Embryonic facial prominence (tissue), 1 donor: ENCODE results near the gene BCL11B.

ENCODE experiments used
- DNase-seq: peaks from one replicate; pipeline ENCODE4 v3.0.0-alpha.2; 2016; ENCODE audit errors: extremely low spot score

Gene BCL11B

DNA sequence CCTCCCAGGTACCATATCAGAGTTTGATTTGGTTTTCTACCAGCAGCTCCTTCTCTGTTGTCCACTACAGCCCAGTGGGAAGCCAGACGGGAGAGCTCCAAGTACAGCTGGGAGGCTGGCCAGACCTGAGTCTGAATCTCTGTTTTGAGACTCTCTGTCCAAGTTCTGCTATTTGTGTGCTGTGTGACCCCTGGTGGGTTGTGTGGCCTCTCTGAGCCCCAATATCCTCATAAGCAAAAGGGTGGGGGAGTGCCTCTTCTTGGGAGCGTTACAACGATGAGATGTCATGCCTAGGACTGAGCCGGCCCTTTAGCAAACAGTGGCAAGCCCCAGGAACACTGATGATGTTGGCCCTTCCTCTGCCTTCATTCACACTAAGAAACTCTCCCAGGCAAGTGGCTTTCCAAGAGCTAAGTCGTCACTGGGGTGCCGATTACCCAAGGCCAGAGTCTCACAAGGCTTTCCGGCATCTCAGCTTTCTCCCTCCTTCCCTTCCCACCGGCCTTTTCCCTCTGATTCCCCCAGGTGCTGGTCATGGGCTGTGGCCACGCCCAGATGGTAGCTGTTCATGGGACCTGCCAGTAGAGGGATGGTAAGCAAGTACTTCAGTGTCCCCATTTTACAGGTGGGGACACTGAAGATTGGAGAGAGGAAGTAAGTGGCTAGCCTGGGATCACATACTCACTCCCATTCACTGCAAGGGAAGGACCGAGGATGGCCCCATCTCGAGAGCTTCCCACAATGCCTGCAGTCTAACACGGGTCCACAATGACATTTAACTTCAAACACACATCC lies 47.7 kb downstream of the BCL11B start:
- DNase-seq: no peak

GRCh38 chr14:99221445-99221844 lies 50.6 kb downstream of the BCL11B start:
- no peak for DNase-seq

DNA sequence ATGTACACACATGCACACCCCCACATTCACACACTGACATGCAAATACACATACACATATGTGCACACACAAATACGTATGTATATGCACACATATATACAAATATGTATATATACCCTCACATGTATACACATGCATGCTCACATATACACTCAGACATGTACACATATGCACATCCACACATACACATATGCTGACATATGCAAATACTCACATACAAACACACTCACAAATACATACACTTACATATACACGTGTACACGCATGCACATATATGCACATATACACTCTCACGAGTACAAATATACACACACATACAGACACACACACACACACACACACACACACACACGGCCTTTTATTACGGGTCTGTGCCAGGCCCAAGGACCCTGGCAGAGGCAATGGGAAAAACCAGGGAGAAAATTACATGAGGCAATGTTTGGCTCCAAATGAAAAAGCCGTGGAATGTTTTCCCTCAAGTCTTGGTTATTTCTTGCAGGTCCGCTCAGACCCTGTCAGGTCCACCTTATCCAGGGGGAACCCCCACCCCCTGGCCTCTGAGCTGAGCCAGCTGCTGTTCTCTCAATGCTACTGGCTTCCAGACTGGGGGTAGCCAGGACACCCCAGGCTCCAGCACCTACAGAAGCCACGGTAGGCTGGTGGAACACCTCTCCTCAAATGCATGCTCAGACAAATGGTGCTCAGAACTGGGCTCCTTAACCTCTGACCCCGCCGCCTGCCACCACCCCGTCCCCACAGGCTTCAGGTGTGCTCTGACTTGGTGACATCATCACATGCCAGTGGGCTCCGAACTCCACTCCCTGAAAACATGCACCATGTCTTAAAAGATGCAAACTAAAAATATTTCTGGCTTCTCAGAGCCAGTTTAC lies 54.7 kb downstream of the BCL11B start:
- DNase-seq: no peak

- DNase-seq: no peak
These were observed 55.8 kb downstream of the BCL11B start for GRCh38 chr14:99216191-99216590.

DNA sequence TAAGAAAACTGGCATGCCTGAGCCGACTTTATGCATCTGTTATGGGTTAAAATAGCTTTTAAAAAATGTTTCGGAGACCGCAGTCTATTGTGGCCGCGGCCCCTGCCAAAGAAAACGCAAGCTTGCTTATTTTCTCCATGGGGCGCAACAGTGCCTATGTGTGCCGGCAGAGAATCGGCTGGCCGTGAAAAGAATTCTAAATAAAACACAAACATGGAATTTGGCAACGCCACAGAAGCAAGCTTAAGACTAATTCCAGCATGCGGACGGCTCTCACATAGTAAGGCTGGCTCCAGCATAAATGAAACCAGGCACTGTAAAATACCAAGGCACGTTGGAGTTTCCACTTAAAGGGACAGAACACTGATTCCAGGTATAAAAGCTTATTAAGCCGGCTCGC lies 56.7 kb downstream of the BCL11B start:
- peak; percentile 91 for DNase-seq

DNA sequence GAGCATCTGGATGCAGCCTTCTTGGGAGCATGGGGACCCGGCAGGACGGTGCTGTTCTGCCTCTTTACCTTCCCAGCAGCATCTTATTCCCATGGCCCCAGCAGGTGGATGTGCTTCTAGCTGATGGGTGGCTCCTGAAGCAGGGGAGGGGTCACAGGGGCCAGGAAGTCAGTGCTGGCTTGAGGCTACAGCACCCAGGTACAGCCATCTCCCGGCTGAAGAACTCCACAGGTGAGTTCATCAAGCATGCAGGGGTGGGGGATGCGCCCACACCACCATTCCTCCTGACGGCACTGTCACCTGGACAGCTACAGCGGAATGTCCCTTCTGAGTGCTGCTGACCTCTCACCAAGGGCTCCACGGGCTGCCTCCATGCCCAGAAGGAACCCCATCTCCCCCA lies 57.3 kb downstream of the BCL11B start:
- DNase-seq: no peak

DNA sequence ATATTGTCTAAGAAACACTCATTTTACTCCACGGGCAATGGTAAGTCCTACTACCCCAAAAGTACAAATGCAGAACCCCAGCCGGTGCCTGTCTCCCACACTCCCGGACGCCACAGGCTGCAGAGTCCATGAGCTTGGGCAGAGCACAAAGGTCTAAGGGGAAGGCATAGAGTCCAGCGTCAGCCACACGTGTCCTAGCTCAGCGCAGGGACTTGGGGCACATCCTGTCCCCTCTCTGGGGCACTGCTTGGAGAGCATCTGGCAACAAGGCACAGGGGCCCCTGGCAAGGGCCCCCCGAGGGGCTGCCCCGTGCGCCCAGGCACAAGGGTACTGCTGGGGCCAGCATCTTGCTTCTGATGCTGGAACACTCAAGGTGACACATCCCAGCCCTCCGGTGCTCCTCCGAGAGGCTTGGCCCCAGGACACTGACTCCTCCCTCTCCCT lies 58.4 kb downstream of the BCL11B start:
- DNase-seq: no peak

DNA sequence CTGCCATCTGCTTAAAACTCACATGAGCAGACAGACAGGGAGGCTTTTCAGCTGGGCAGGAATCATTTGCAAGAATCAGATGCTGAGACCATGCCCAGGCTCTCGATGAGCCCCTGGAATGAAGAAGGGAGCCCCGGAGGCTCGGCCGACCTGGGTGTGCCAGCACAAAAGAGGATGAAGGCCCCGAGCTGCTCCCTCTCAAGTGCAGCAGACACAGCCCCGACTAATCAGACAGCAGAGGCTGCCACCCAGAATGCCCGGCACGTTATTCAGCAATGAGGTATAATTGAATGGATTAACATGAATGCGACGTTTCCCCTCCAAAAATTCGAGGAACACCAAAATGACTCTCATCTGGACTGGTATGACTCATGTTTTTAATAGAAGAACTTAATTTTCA lies 58.9 kb downstream of the BCL11B start:
- DNase-seq: no peak

DNA sequence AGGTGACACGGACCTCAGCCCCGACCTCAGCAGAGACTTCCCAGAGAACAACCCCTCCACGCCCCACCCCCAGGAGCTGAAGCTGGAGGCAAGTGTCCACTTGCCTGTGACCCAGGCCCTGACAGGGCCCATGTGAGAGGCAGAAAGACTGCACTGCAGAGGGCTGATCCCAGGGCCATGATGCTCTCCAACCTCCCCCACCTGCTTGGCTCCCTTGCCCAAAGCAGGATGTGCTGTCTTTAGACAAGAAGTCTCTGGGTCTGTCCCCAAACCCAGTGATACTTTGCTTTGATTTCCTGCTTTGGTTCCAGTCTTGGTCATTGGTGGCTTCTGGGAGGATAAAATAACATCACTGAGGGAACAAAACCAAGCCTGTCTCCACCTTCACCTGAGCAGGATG lies 59.4 kb downstream of the BCL11B start:
- DNase-seq: no peak

DNA sequence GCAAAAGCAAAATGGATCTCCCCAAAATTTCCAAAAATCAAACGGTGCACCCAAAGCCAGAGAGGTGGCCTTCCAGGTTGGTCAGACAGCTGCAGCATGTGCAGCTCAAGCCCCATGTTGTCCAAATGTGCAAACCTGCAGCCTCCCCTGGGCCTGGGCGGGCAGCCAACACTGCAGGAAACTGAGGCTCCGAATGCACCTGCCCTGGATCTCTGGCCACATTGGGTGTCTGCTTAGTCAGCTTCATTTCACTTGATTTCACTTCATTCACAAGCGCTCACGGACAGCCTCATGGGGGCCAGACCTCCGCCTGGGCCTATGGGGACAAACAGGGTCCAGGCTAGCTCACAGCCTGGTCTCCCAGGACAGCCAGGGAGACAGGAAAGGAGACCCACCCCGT lies 59.8 kb downstream of the BCL11B start:
- no peak for DNase-seq

DNA sequence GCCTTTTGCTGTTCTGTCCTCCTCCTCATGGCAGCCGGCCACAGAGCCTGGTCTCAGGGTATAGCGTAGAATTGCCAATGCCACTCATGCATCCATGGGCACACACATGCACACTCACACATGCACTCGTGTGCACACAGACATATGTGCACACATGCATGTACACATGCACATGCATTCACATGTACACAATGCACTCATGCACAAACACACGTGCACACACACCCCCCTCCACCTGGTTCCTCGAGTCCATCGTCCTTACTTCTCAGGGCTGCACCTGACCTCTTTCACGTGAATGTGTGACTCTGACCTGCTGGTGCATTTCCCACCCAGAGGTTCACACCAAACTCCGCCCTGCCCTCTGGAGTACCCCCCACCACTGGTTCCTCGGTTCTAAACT lies 60.6 kb downstream of the BCL11B start:
- no peak for DNase-seq

GRCh38 chr14:99210333-99210732 lies 61.7 kb downstream of the BCL11B start:
- no peak for DNase-seq

GRCh38 chr14:99209409-99209808 lies 62.6 kb downstream of the BCL11B start:
- DNase-seq: no peak

DNA sequence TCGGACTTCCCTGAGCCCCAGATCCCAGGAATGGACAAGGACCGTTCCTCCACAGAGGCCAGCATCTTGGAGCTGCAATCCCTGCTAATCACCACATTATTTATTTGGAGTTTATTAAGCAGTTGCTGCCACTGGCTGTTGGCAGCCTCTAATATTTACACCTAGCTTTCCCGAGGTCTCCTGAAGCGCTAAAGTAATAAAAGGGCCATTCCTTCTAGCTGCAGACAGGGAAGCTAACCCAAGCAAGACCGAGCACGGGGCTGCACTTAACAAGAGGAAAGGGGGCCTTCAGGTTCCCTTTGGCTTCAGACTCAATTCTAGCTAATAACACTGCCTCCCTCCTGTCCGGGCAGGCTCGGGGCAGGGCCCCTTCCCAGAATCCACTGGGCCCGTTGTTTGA lies 63.7 kb downstream of the BCL11B start:
- no peak for DNase-seq

- no peak for DNase-seq
These were observed 64.5 kb downstream of the BCL11B start for GRCh38 chr14:99207456-99207855.

- DNase-seq: no peak
These were observed 65.9 kb downstream of the BCL11B start for GRCh38 chr14:99206090-99206489.

- no peak for DNase-seq
These were observed 66.8 kb downstream of the BCL11B start for GRCh38 chr14:99205086-99205688.

DNA sequence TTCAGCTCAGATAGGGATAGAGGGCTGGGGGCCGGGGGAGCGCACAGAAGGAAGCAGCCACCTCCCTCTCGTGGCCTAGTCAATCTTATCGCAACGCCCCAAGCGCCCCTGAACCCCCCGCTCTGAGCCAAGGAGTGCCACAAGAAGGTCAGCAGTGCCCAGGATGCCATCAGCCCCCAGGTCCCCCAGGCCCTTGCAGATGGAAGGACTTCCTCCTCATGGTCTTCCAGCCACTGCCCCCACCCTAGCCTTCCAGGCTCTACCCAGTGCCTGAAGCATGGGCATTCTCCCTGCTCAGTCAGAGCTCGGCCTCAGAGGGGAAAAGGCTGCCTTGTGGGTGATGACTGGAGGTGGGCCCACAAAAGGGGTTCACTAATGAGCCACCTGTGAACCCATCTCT lies 68.2 kb downstream of the BCL11B start:
- no peak for DNase-seq

DNA sequence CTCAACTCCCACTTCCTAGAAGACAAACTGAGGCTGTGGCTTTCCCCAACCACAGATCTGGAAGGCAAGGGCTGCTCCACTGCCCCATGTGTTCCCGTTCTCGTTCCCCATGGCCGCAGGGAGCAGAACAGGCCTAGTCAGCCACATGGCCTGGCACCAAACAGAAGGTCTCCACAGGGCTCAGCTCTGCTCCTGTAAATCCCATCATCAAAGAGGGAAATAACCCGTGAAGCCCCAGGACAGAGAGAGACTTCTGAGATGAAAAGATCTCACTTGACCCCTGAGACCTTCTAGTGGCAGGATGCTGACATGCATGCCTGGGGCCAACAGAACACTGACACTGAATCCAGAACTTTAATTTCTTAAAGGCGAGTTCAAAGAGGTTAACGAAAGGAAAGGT lies 68.9 kb downstream of the BCL11B start:
- no peak for DNase-seq

DNA sequence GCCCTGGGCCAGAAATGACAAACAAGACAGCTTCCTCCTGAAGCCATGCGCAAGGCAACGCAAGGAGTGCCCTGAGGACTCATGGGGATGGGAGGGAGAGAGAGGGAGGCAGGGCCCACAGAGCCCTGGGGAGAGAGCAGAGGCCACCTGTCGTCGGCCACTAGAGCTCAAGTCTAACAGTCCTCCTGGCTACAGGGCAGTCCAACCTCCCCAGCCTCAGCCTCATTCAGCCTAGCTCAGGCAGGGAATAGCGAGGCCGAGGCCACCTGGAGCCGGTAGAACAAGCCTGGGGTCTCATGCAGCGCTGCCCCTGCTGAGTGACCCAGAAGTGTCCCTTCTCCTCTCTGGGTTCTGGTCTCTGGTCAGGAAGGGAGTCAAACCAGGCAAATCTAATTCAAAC lies 69.5 kb downstream of the BCL11B start:
- DNase-seq: no peak

DNA sequence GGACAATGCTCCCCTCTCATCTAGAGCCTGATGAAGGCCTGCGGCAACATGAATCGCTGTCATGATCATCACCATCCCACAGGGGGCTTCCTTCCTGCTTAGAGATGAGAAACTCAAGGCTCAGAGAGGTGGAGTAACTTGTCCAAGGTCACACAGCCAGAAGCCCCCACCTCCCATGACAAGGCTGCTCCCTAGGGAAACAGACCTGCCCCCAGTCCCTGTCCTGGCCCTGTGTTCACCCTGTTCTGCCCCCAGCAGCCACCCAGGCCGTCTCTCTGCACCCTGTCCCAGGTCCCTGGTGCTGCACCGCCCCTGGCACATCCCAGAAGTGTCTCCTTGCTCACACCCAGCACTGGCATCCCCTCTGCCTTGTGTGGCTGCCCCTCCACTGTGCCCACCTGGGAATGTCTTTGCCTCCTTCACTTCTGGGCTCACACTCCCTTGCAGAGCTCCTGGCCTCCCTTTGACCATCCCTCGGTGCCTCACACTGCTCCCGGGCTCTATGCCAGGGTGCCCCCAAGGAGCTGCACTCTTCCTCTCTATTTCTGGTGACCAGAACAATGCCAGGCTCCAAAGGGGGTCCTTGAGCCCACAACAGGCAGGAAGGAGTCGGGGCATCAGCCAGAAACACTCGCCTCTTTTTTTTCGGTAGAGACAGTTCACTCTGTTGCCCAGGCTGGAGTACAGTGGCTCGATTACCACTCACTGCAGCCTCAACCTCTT lies 70.5 kb downstream of the BCL11B start:
- DNase-seq: no peak

DNA sequence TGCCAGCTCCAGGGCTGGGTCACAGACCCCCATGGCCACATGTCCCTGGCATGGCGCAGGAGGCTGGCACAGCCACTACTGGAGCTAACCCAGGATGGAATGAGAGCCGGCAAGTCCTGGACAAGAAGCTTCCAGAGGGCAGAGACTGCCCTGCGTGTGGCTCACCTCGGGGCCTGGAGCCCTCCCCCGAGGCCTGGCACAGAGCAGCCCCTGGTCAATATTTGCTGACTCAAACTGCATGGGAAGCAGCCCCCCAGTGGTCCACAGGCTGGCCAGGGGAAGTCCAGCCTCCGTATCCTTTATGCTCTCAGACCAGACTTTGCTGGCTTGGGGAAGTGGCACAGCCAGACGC lies 71.4 kb downstream of the BCL11B start:
- DNase-seq: no peak
